Airway epithelial cell (primary cell): Measurements from ENCODE around the gene CARMIL1. TPM values are rescaled to one million over a fixed set of nuclear protein-coding genes. Genes with fewer than 3 reads are reported as not detected.

Experiments used
- total RNA-seq: library from RNA; depleted of rRNA; stranded (reverse); fragments of >200 nt; gene quantifications from 2 replicates; pipeline ENCODE4 v1.2.3, GENCODE V29; 2015

The CARMIL1 gene
- total RNA-seq, result 10.7 and 17.6 TPM in 2 replicates

GRCh38 chr6:25278914-25279747 lies at the start of gene CARMIL1:
TSS of gene CARMIL1 (plus strand) at chr6:25279374. CDS start at chr6:25279796, 422 bp downstream.

GRCh38 chr6:25652007-25652515 lies 372.9 kb downstream of the CARMIL1 start, which contains the start of gene SCGN:
TSS of gene SCGN (plus strand) at chr6:25652215. CDS start at chr6:25652404, 189 bp downstream.

